ENCODE results near the gene SPAG8. TPM values are rescaled to one million over a fixed set of nuclear protein-coding genes. Genes with fewer than 3 reads are reported as not detected.

SPAG8 gene, protein sequence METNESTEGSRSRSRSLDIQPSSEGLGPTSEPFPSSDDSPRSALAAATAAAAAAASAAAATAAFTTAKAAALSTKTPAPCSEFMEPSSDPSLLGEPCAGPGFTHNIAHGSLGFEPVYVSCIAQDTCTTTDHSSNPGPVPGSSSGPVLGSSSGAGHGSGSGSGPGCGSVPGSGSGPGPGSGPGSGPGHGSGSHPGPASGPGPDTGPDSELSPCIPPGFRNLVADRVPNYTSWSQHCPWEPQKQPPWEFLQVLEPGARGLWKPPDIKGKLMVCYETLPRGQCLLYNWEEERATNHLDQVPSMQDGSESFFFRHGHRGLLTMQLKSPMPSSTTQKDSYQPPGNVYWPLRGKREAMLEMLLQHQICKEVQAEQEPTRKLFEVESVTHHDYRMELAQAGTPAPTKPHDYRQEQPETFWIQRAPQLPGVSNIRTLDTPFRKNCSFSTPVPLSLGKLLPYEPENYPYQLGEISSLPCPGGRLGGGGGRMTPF
- polyA plus RNA-seq (2013, experiment 1 of 4): 1.5 TPM
- 1.1 TPM for polyA plus RNA-seq (2013, experiment 2 of 4)
- polyA plus RNA-seq (2013, experiment 3 of 4): 1.2 TPM
- 1.5 TPM for polyA plus RNA-seq (2013, experiment 4 of 4)

DNA sequence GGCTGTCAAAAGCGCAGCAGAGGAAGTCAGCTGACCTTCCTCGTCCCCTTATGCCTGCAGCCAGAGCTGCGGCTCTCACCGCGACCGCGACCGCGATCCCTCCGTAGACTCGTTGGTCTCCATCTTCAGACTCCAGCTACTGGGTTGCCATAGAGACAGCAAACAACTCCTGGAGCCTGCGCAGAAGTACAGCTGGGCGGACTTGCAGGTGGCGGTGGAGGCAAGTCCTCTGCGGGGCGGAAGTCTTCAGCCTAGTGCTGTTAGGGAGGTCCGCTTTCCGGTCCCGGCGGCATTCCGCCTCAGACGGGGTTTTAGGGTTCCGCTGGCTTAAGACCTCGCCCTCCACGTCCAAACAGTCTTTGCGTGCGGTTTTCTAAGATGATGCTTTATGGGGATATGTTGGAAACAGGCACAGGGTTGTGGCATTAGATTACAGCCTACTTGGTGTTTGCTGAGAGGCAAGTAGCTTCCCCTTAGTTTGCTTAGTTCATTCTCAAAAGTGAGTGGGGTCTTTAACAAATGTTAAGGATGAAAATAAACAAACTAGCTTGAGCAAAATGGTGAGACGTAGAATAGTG lies at the start of gene SPAG8:
Gene SPAG8 (minus strand): TSS at position 238 of the 578 bp plus-strand sequence. CDS start 115 bp downstream, at position 123.
- Histone ChIP-seq H3K9me3 (ENCODE audit: control insufficient read depth, low read length) (no peaks in the 10 kb centered on the region), H3K4me3 (ENCODE audit: insufficient read depth, low read depth, low read length) (peak within 1 kb of the TSS; percentile 33), H3K27me3 (ENCODE audit: control insufficient read depth, insufficient read depth, low read length, poor library complexity, severe bottlenecking) (no peaks in the 10 kb centered on the region), H3K4me1 (ENCODE audit: control insufficient read depth, insufficient read depth, low read length) (peaks cover 13% of the 10 kb centered on the region), H3K27ac (ENCODE audit: insufficient read depth, low read depth, low read length, poor library complexity, severe bottlenecking) (no peak within 1 kb of the TSS), H3K36me3 (ENCODE audit: control insufficient read depth, insufficient read depth, low read length) (peaks cover 3% of the 10 kb centered on the region)
- 4 to 6% methylated on average over 28 of the region's 28 CpGs for WGBS, 2 experiments

GRCh38 chr9:35861161-35861897 lies 49.3 kb upstream of the SPAG8 start:
- H3K4me1 ChIP-seq (ENCODE audit: control insufficient read depth, insufficient read depth, low read length): no peaks in the 10 kb centered on the region
- H3K36me3 ChIP-seq (ENCODE audit: control insufficient read depth, insufficient read depth, low read length): no peaks in the 10 kb centered on the region
- H3K27me3 ChIP-seq (ENCODE audit: control insufficient read depth, insufficient read depth, low read length, poor library complexity, severe bottlenecking): no peaks in the 10 kb centered on the region
- WGBS, 2 experiments: 71 to 79% methylated on average over 12 of the region's 12 CpGs
- H3K27ac ChIP-seq (ENCODE audit: insufficient read depth, low read depth, low read length, poor library complexity, severe bottlenecking): no peak overlapping the region
- H3K4me3 ChIP-seq (ENCODE audit: insufficient read depth, low read depth, low read length): no peak overlapping the region
- no peaks in the 10 kb centered on the region for H3K9me3 ChIP-seq (ENCODE audit: control insufficient read depth, low read length)

DNA sequence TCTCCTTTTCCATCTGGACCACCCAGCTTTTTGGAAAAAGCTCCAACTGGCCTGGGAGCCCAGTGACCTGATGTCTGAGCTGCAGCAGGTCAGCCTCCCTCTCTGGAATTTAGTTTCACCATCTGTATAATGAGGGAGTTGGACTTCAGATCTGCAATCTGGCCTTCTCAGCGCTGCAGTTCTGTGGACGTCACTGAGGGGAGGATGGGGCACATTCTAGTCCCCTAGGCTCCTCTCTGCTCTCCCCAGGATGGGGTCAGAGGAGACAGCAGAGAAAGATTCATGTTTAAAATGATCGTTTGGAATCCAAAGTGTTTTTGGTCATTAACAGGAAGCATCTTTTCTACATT lies 47.9 kb upstream of the SPAG8 start:
- Histone ChIP-seq H3K4me3 (ENCODE audit: insufficient read depth, low read depth, low read length) (no peak overlapping the region), H3K4me1 (ENCODE audit: control insufficient read depth, insufficient read depth, low read length) (no peaks in the 10 kb centered on the region), H3K27me3 (ENCODE audit: control insufficient read depth, insufficient read depth, low read length, poor library complexity, severe bottlenecking) (no peaks in the 10 kb centered on the region), H3K9me3 (ENCODE audit: control insufficient read depth, low read length) (no peaks in the 10 kb centered on the region), H3K36me3 (ENCODE audit: control insufficient read depth, insufficient read depth, low read length) (no peaks in the 10 kb centered on the region), H3K27ac (ENCODE audit: insufficient read depth, low read depth, low read length, poor library complexity, severe bottlenecking) (no peak overlapping the region)
- WGBS, 2 experiments: 92 to 93% methylated on average over 3 of the region's 3 CpGs

- Histone ChIP-seq H3K27me3 (ENCODE audit: control insufficient read depth, insufficient read depth, low read length, poor library complexity, severe bottlenecking) (no peaks in the 10 kb centered on the region), H3K27ac (ENCODE audit: insufficient read depth, low read depth, low read length, poor library complexity, severe bottlenecking) (no peak overlapping the region), H3K36me3 (ENCODE audit: control insufficient read depth, insufficient read depth, low read length) (no peaks in the 10 kb centered on the region), H3K4me3 (ENCODE audit: insufficient read depth, low read depth, low read length) (no peak overlapping the region), H3K9me3 (ENCODE audit: control insufficient read depth, low read length) (no peaks in the 10 kb centered on the region), H3K4me1 (ENCODE audit: control insufficient read depth, insufficient read depth, low read length) (no peaks in the 10 kb centered on the region)
- WGBS, 2 experiments: 88 to 90% methylated on average over 16 of the region's 16 CpGs
Observed at GRCh38 chr9:35859310-35859989, 47.4 kb upstream of the SPAG8 start.

DNA sequence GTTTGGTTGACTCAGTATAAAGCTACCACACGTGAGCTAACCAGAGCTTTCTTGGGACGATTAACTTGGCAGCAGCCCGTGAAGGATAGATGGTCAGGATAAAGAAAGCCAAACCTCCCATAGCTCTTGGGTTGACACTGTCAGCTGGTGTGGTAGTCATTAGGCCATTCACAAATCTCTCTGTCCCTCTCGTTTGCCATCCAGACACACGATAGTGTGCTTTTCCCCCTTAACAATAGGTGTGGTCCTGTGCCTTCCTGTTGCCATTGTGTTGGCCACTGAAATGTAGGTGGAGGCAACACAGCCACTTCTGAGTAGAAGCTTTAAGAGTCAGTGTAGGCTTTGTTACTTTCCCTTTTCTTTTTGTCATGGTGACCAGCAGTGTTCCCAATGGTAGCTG lies 46.4 kb upstream of the SPAG8 start:
- WGBS, 2 experiments: 86 to 89% methylated on average over 5 of the region's 5 CpGs
- Histone ChIP-seq H3K36me3 (ENCODE audit: control insufficient read depth, insufficient read depth, low read length) (no peaks in the 10 kb centered on the region), H3K27ac (ENCODE audit: insufficient read depth, low read depth, low read length, poor library complexity, severe bottlenecking) (no peak overlapping the region), H3K4me1 (ENCODE audit: control insufficient read depth, insufficient read depth, low read length) (no peaks in the 10 kb centered on the region), H3K9me3 (ENCODE audit: control insufficient read depth, low read length) (no peaks in the 10 kb centered on the region), H3K4me3 (ENCODE audit: insufficient read depth, low read depth, low read length) (no peak overlapping the region), H3K27me3 (ENCODE audit: control insufficient read depth, insufficient read depth, low read length, poor library complexity, severe bottlenecking) (no peaks in the 10 kb centered on the region)

GRCh38 chr9:35856882-35857281 lies 44.8 kb upstream of the SPAG8 start:
- H3K36me3 ChIP-seq (ENCODE audit: control insufficient read depth, insufficient read depth, low read length): no peaks in the 10 kb centered on the region
- 92 to 94% methylated on average over 5 of the region's 5 CpGs for WGBS, 2 experiments
- H3K27me3 ChIP-seq (ENCODE audit: control insufficient read depth, insufficient read depth, low read length, poor library complexity, severe bottlenecking): no peaks in the 10 kb centered on the region
- no peak overlapping the region for H3K27ac ChIP-seq (ENCODE audit: insufficient read depth, low read depth, low read length, poor library complexity, severe bottlenecking)
- H3K4me3 ChIP-seq (ENCODE audit: insufficient read depth, low read depth, low read length): no peak overlapping the region
- no peaks in the 10 kb centered on the region for H3K9me3 ChIP-seq (ENCODE audit: control insufficient read depth, low read length)
- H3K4me1 ChIP-seq (ENCODE audit: control insufficient read depth, insufficient read depth, low read length): no peaks in the 10 kb centered on the region

DNA sequence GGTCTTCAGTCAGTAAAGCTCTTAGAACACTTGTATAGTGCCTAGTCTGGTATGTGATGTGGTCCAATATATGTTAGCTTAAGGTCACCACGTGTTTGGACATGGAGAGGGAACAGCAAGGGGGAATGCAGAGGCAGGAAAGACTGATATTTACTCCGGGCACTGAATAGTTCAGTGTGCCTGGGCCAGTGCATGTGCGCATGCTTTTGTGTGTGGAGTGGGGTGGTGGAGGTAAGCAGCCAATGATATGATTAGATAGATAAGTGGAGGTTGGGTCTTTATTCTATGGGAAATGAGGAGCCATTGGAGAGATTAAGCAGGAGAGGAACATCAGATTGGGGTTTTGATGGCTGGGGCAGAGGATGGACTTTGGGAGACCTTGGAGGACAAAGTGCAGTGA lies 44.1 kb upstream of the SPAG8 start:
- Histone ChIP-seq H3K4me1 (ENCODE audit: control insufficient read depth, insufficient read depth, low read length) (no peaks in the 10 kb centered on the region), H3K27me3 (ENCODE audit: control insufficient read depth, insufficient read depth, low read length, poor library complexity, severe bottlenecking) (no peaks in the 10 kb centered on the region), H3K27ac (ENCODE audit: insufficient read depth, low read depth, low read length, poor library complexity, severe bottlenecking) (no peak overlapping the region), H3K36me3 (ENCODE audit: control insufficient read depth, insufficient read depth, low read length) (no peaks in the 10 kb centered on the region), H3K9me3 (ENCODE audit: control insufficient read depth, low read length) (no peaks in the 10 kb centered on the region), H3K4me3 (ENCODE audit: insufficient read depth, low read depth, low read length) (no peak overlapping the region)
- whole genome bisulfite sequencing, 2 experiments: 80 to 82% methylated on average over 3 of the region's 3 CpGs

DNA sequence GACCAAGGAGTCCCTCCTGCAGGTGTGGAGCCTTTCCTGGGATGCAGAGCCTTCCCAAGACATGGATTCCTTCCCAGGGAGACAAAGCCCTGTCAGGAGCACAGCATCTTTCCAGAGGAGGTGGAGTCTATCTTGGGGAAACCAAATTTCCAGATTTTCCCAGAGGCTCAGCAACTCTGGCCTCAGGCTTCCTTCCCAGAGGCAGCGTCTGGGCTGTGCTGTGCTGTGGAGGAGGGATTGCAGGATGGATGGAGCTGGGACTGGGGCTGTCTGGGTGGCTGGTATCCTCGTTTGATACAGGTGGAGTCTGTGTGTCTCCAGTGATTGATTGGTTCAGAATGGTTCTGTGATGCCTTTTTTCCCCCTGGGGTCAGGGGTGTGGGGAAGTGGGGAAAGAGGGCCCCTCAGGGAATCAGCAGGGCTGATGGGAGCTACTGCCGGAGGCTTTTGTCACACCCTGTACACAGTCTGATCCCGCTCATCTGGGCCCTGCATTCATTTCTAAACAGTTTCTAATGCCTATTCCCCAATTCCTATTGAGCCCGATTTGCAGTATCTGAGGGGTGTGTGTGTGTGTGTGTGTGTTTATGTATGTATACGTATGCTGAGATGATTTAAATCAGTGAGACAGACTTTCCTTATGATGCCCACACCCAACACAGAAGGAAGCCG lies 42.2 kb upstream of the SPAG8 start:
- Histone ChIP-seq H3K36me3 (ENCODE audit: control insufficient read depth, insufficient read depth, low read length) (no peaks in the 10 kb centered on the region), H3K4me1 (ENCODE audit: control insufficient read depth, insufficient read depth, low read length) (no peaks in the 10 kb centered on the region), H3K27me3 (ENCODE audit: control insufficient read depth, insufficient read depth, low read length, poor library complexity, severe bottlenecking) (no peaks in the 10 kb centered on the region), H3K9me3 (ENCODE audit: control insufficient read depth, low read length) (no peaks in the 10 kb centered on the region), H3K4me3 (ENCODE audit: insufficient read depth, low read depth, low read length) (no peak overlapping the region), H3K27ac (ENCODE audit: insufficient read depth, low read depth, low read length, poor library complexity, severe bottlenecking) (no peak overlapping the region)
- WGBS, 2 experiments: 82 to 92% methylated on average over 6 to 7 of the region's 7 CpGs

GRCh38 chr9:35852876-35853865 lies 41.1 kb upstream of the SPAG8 start:
- 94% methylated on average over 25 of the region's 25 CpGs for WGBS, 2 experiments
- H3K27me3 ChIP-seq (ENCODE audit: control insufficient read depth, insufficient read depth, low read length, poor library complexity, severe bottlenecking): no peaks in the 10 kb centered on the region
- no peak overlapping the region for H3K4me3 ChIP-seq (ENCODE audit: insufficient read depth, low read depth, low read length)
- no peaks in the 10 kb centered on the region for H3K36me3 ChIP-seq (ENCODE audit: control insufficient read depth, insufficient read depth, low read length)
- H3K27ac ChIP-seq (ENCODE audit: insufficient read depth, low read depth, low read length, poor library complexity, severe bottlenecking): no peak overlapping the region
- no peaks in the 10 kb centered on the region for H3K9me3 ChIP-seq (ENCODE audit: control insufficient read depth, low read length)
- H3K4me1 ChIP-seq (ENCODE audit: control insufficient read depth, insufficient read depth, low read length): no peaks in the 10 kb centered on the region

Data from ectodermal cell (in vitro differentiated cells).